Caki2 (cell line): ENCODE measurements around the gene RNF208. TPM values are rescaled to one million over a fixed set of nuclear protein-coding genes. Genes with fewer than 3 reads are reported as not detected.

Source experiments
- DNase-seq: peaks from one replicate; pipeline ENCODE4 v3.0.0-alpha.2; 2015; ENCODE audit warnings: low read depth
- in situ Hi-C: cut with HindIII; loops from 2 replicates; pipeline ENCODE4 v1.10.0; 2016; ENCODE audit warnings: low sequenced_read_pairs, low pct_unique_long_range_greater_than_20kb, mixed read lengths
- total RNA-seq: library from RNA; depleted of rRNA; stranded (reverse); fragments of >200 nt; shearing (Covaris generic); gene quantifications from 2 replicates; pipeline ENCODE4 v1.2.3, GENCODE V29; 2014; ENCODE audit warnings: low replicate concordance; rRNA removed

RNF208 gene
- total RNA-seq, 1 experiment from 2014 or later: not detected

GRCh38 chr9:137173796-137174664 lies 48.0 kb downstream of the RNF208 start:
- in situ Hi-C loops: no loop called here
- DNase-seq: no peak

DNA sequence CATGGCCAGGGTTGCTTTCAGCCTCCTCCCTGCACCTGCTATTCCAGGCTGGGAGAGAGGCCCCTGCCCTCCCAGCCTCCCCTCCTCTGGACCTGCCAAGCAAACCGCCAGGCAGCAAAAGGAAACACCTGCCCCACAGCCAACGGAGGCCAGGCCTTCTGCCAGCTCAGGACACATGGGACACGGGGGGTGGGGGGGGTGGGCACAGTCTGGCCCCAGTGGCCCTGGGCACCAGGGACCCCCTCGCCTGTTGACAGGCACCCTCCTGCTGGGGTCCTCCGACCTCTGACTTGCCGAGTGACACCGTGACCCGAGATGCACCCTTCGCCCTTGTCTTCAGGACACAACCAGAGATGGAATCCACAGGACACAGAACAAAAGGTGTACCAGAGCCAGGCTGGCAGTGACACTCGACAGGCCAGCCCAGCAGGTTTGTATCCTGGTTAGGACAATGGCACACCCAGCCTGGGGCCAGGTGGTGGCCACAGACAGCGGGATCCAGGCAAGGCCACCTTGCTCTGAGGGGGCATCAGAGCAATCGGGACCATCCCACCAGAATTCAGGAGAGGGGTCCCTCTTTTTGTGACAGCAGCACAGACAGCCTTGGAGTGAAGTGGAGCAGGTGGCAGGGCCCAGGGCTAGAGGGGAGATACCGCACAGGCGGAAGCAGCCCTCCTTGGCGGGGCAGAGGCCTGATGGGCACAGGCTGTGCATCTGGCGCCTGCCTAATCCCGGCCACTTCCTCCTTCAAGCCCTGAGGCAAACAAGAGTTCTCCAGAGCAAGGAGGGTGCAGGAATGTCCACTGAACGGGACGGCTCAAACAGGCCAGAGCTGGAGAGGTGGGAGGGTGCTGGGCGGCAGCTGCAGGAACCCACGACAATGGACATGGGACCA lies 48.9 kb downstream of the RNF208 start:
- no peak for DNase-seq
- in situ Hi-C loops: no loop called here

- in situ Hi-C loops: no loop called here
- DNase-seq: no peak
Measured at GRCh38 chr9:137171149-137171900, 50.7 kb downstream of the RNF208 start.

GRCh38 chr9:137170486-137171148 lies 51.4 kb downstream of the RNF208 start:
- in situ Hi-C loops: no loop called here
- DNase-seq: no peak

Other genes with a start within 250 kb of the RNF208 start
- not detected in 2 replicates for gene PTGDS, start 244.7 kb downstream of the RNF208 start, total RNA-seq
- gene LCNL1, start 239.2 kb downstream of the RNF208 start, total RNA-seq: not detected in 2 replicates
- 129 and 137 TPM in 2 replicates for gene PAXX, start 229.8 kb downstream of the RNF208 start, total RNA-seq
- gene CLIC3, start 225.7 kb downstream of the RNF208 start, total RNA-seq: not detected in 2 replicates
- 19.0 and 23.5 TPM in 2 replicates for gene ABCA2, start 194.0 kb downstream of the RNF208 start, total RNA-seq
- gene FUT7, start 190.2 kb downstream of the RNF208 start, total RNA-seq: not detected in 2 replicates
- gene NPDC1, start 176.1 kb downstream of the RNF208 start, total RNA-seq: 31.8 and 45.1 TPM in 2 replicates
- gene ENTPD2, start 168.2 kb downstream of the RNF208 start, total RNA-seq: not detected in 2 replicates
- 51.2 and 55.0 TPM in 2 replicates for gene SAPCD2, start 151.7 kb downstream of the RNF208 start, total RNA-seq
- gene UAP1L1, start 144.7 kb downstream of the RNF208 start, total RNA-seq: 2.1 and 2.3 TPM in 2 replicates
- gene MAN1B1, start 135.3 kb downstream of the RNF208 start, total RNA-seq: 52.2 and 79.4 TPM in 2 replicates
- 118 and 163 TPM in 2 replicates for gene DPP7, start 107.5 kb downstream of the RNF208 start, total RNA-seq
- not detected in 2 replicates for gene GRIN1, start 83.1 kb downstream of the RNF208 start, total RNA-seq
- 1.8 and 3.0 TPM in 2 replicates for gene LRRC26, start 52.2 kb downstream of the RNF208 start, total RNA-seq
- gene TMEM210, start 50.2 kb downstream of the RNF208 start, total RNA-seq: not detected in 2 replicates
- 38.2 and 94.6 TPM in 2 replicates for gene ANAPC2, start 33.7 kb downstream of the RNF208 start, total RNA-seq
- gene SSNA1, start 33.6 kb downstream of the RNF208 start, total RNA-seq: 163 and 166 TPM in 2 replicates
- gene TPRN, start 21.5 kb downstream of the RNF208 start, total RNA-seq: 13.9 and 15.2 TPM in 2 replicates
- gene TMEM203, start 16.6 kb downstream of the RNF208 start, total RNA-seq: 57.6 and 83.9 TPM in 2 replicates
- gene NDOR1, start 16.5 kb downstream of the RNF208 start, total RNA-seq: 8.1 and 8.3 TPM in 2 replicates
- 0.61 and 12.7 TPM in 2 replicates for gene CYSRT1, start 2.9 kb upstream of the RNF208 start, total RNA-seq
- not detected in 2 replicates for gene RNF224, start 5.3 kb upstream of the RNF208 start, total RNA-seq
- not detected in 2 replicates for gene SLC34A3, start 8.7 kb upstream of the RNF208 start, total RNA-seq
- gene TUBB4B, start 19.0 kb upstream of the RNF208 start, total RNA-seq: 909 and 1,000 TPM in 2 replicates
- gene STPG3, start 29.0 kb upstream of the RNF208 start, total RNA-seq: not detected in 2 replicates
- gene NELFB, start 33.1 kb upstream of the RNF208 start, total RNA-seq: 84.1 and 92.6 TPM in 2 replicates
- 35.1 and 51.9 TPM in 2 replicates for gene TOR4A, start 55.5 kb upstream of the RNF208 start, total RNA-seq
- gene NRARP, start 80.0 kb upstream of the RNF208 start, total RNA-seq: 0.17 and 2.0 TPM in 2 replicates
- 0.84 and 5.3 TPM in 2 replicates for gene EXD3, start 200.9 kb upstream of the RNF208 start, total RNA-seq
- gene NOXA1, start 201.2 kb upstream of the RNF208 start, total RNA-seq: 5.1 and 5.5 TPM in 2 replicates
- not detected in 2 replicates for gene ENTPD8, start 219.1 kb upstream of the RNF208 start, total RNA-seq
- 33.8 and 41.5 TPM in 2 replicates for gene NSMF, start 237.1 kb upstream of the RNF208 start, total RNA-seq